ENCODE measurements around the gene ARHGEF6.

ARHGEF6 gene

GRCh38 chrX:136761421-136761820 lies 19.3 kb downstream of the ARHGEF6 start:
- no peak for TF ChIP-seq EZH2phosphoT487 (conservative IDR thresholded peaks at IDR 0.05; ENCODE audit: low read length)
- TF ChIP-seq, protein P1, sequence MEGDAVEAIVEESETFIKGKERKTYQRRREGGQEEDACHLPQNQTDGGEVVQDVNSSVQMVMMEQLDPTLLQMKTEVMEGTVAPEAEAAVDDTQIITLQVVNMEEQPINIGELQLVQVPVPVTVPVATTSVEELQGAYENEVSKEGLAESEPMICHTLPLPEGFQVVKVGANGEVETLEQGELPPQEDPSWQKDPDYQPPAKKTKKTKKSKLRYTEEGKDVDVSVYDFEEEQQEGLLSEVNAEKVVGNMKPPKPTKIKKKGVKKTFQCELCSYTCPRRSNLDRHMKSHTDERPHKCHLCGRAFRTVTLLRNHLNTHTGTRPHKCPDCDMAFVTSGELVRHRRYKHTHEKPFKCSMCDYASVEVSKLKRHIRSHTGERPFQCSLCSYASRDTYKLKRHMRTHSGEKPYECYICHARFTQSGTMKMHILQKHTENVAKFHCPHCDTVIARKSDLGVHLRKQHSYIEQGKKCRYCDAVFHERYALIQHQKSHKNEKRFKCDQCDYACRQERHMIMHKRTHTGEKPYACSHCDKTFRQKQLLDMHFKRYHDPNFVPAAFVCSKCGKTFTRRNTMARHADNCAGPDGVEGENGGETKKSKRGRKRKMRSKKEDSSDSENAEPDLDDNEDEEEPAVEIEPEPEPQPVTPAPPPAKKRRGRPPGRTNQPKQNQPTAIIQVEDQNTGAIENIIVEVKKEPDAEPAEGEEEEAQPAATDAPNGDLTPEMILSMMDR (IDR thresholded peaks at IDR 0.05; ENCODE audit: insufficient read depth, low read length, poor library complexity, severe bottlenecking): no peak
- no peak overlapping the region for H3K9ac ChIP-seq (ENCODE audit: low read length)
- no peaks in the 10 kb centered on the region for H4K20me1 ChIP-seq (ENCODE audit: low read depth, low read length)
- H3K4me3 ChIP-seq (ENCODE audit: insufficient read depth, low read length, poor library complexity, severe bottlenecking): no peak overlapping the region
- H3F3A ChIP-seq (ENCODE audit: insufficient read depth): no peaks in the 10 kb centered on the region
- H3K36me3 ChIP-seq (ENCODE audit: low read length): no peaks in the 10 kb centered on the region
- H2AFZ ChIP-seq (ENCODE audit: low read depth, low read length, severe bottlenecking): no peak overlapping the region
- no peaks in the 10 kb centered on the region for H3K9me2 ChIP-seq (replicated peaks; ENCODE audit: insufficient read depth, low read length)
- H3K9me3 ChIP-seq (ENCODE audit: insufficient read depth, low read length): no peaks in the 10 kb centered on the region
- H3K4me2 ChIP-seq (ENCODE audit: low read depth, low read length, poor library complexity, severe bottlenecking): no peak overlapping the region
- H3K79me2 ChIP-seq (ENCODE audit: insufficient read depth, low read length): no peaks in the 10 kb centered on the region
- no peak overlapping the region for H3K27ac ChIP-seq (ENCODE audit: low read depth, low read length)
- H3K27me3 ChIP-seq (ENCODE audit: low read length): no peaks in the 10 kb centered on the region

DNA sequence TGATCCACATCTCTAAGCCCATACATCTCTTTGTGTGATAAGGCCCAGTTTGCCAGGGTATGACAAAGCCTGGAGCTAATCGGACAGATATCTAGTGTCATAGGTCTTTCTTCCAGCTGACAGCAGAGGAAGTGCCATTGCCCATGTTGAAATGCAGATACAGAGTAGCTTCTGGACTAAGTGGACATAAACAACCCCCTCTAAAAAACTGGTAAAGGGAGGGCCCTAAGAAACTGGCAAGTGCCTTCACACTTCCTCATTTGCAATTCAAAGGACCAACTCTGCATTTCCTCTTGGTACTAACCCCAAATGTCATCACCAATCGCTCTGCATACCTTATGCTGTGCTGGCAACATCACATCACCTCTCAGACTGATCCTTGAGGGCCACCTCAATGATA lies 20.8 kb downstream of the ARHGEF6 start:
- no peak overlapping the region for H3K4me3 ChIP-seq (ENCODE audit: insufficient read depth, low read length, poor library complexity, severe bottlenecking)
- no peak for TF ChIP-seq EZH2phosphoT487 (conservative IDR thresholded peaks at IDR 0.05; ENCODE audit: low read length)
- TF ChIP-seq, protein P1 (IDR thresholded peaks at IDR 0.05; ENCODE audit: insufficient read depth, low read length, poor library complexity, severe bottlenecking): no peak
- H3K4me2 ChIP-seq (ENCODE audit: low read depth, low read length, poor library complexity, severe bottlenecking): no peak overlapping the region
- H4K20me1 ChIP-seq (ENCODE audit: low read depth, low read length): no peaks in the 10 kb centered on the region
- H2AFZ ChIP-seq (ENCODE audit: low read depth, low read length, severe bottlenecking): no peak overlapping the region
- no peaks in the 10 kb centered on the region for H3K9me2 ChIP-seq (replicated peaks; ENCODE audit: insufficient read depth, low read length)
- H3F3A ChIP-seq (ENCODE audit: insufficient read depth): no peaks in the 10 kb centered on the region
- no peak overlapping the region for H3K9ac ChIP-seq (ENCODE audit: low read length)
- no peaks in the 10 kb centered on the region for H3K79me2 ChIP-seq (ENCODE audit: insufficient read depth, low read length)
- no peaks in the 10 kb centered on the region for H3K9me3 ChIP-seq (ENCODE audit: insufficient read depth, low read length)
- H3K36me3 ChIP-seq (ENCODE audit: low read length): no peaks in the 10 kb centered on the region
- no peaks in the 10 kb centered on the region for H3K27me3 ChIP-seq (ENCODE audit: low read length)
- H3K27ac ChIP-seq (ENCODE audit: low read depth, low read length): no peak overlapping the region

DNA sequence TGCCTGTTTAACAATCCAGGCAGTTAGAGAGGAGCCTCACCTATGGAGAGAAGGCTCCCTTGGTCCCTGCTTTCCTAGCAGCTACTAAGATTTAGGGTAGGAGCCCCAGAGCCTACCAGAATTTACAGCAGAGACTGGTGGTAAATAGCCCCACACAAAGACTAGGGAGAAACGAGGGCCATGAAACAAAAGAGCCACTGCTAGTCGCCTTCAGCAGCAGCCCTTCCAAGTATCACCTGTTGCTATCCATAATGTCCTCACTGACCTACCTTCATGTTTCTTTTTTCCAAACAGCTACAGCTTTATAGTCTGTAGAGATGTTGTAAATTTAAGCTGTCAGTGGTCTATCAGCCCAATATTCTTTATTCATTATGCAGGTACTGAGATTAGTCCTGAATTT lies 25.3 kb downstream of the ARHGEF6 start:
- Histone ChIP-seq H3K9me2 (replicated peaks; ENCODE audit: insufficient read depth, low read length) (no peaks in the 10 kb centered on the region), H4K20me1 (ENCODE audit: low read depth, low read length) (no peaks in the 10 kb centered on the region), H3K36me3 (ENCODE audit: low read length) (no peaks in the 10 kb centered on the region), H3K27ac (ENCODE audit: low read depth, low read length) (no peak overlapping the region), H3K79me2 (ENCODE audit: insufficient read depth, low read length) (no peaks in the 10 kb centered on the region), H3K27me3 (ENCODE audit: low read length) (no peaks in the 10 kb centered on the region), H3K9me3 (ENCODE audit: insufficient read depth, low read length) (no peaks in the 10 kb centered on the region), H3K4me2 (ENCODE audit: low read depth, low read length, poor library complexity, severe bottlenecking) (no peak overlapping the region), H3F3A (ENCODE audit: insufficient read depth) (no peaks in the 10 kb centered on the region), H2AFZ (ENCODE audit: low read depth, low read length, severe bottlenecking) (no peak overlapping the region), H3K9ac (ENCODE audit: low read length) (no peak overlapping the region), H3K4me3 (ENCODE audit: insufficient read depth, low read length, poor library complexity, severe bottlenecking) (no peak overlapping the region)
- no peak for TF ChIP-seq EZH2phosphoT487 (conservative IDR thresholded peaks at IDR 0.05; ENCODE audit: low read length)
- TF ChIP-seq, protein P1 (IDR thresholded peaks at IDR 0.05; ENCODE audit: insufficient read depth, low read length, poor library complexity, severe bottlenecking): no peak
